CD1c-positive myeloid dendritic cell (primary cell): ENCODE measurements around the gene CNOT2.

Experiments used
- DNase-seq: peaks from one replicate; pipeline ENCODE4 v3.0.0-alpha.2; 2016; ENCODE audit errors: extremely low spot score

The CNOT2 gene

GRCh38 chr12:70242695-70243509, at the start of gene CNOT2:
CNOT2 (plus strand) TSS chr12:70243433; CDS start chr12:70278227, 34,794 bp downstream.
- peak; percentile 93 for DNase-seq

GRCh38 chr12:70194076-70194475, 49.2 kb upstream of the CNOT2 start:
- DNase-seq: no peak

- DNase-seq: no peak
Observed at GRCh38 chr12:70196811-70197281, 46.4 kb upstream of the CNOT2 start.

- DNase-seq: no peak
Observed at GRCh38 chr12:70197345-70197744, 45.9 kb upstream of the CNOT2 start.

- DNase-seq: no peak
Observed at GRCh38 chr12:70213707-70214106, 29.5 kb upstream of the CNOT2 start.

- no peak for DNase-seq
Observed at GRCh38 chr12:70214972-70215617, 28.1 kb upstream of the CNOT2 start.

GRCh38 chr12:70217416-70217815, 25.8 kb upstream of the CNOT2 start:
- DNase-seq: no peak

GRCh38 chr12:70221626-70222025, 21.6 kb upstream of the CNOT2 start:
- DNase-seq: no peak

- no peak for DNase-seq
Observed at GRCh38 chr12:70227911-70228310, 15.3 kb upstream of the CNOT2 start.

- no peak for DNase-seq
Observed at GRCh38 chr12:70230934-70231606, 12.2 kb upstream of the CNOT2 start.

- no peak for DNase-seq
Observed at GRCh38 chr12:70236990-70237389, 6.2 kb upstream of the CNOT2 start.

GRCh38 chr12:70240673-70241072, 2.6 kb upstream of the CNOT2 start:
- DNase-seq: no peak

GRCh38 chr12:70241845-70242244, 1.4 kb upstream of the CNOT2 start:
- DNase-seq: no peak

GRCh38 chr12:70243510-70244371, 508 bp downstream of the CNOT2 start:
- peak; percentile 69 for DNase-seq

- peak; percentile 26 for DNase-seq
Observed at GRCh38 chr12:70244409-70244808, 1.2 kb downstream of the CNOT2 start.

- no peak for DNase-seq
Observed at GRCh38 chr12:70245458-70245857, 2.2 kb downstream of the CNOT2 start.

- no peak for DNase-seq
Observed at GRCh38 chr12:70246580-70246979, 3.3 kb downstream of the CNOT2 start.

GRCh38 chr12:70247653-70248199, 4.5 kb downstream of the CNOT2 start:
- DNase-seq: peak; percentile 57

GRCh38 chr12:70248876-70249275, 5.6 kb downstream of the CNOT2 start:
- no peak for DNase-seq

- no peak for DNase-seq
Observed at GRCh38 chr12:70249903-70250302, 6.7 kb downstream of the CNOT2 start.

- DNase-seq: no peak
Observed at GRCh38 chr12:70251226-70251625, 8.0 kb downstream of the CNOT2 start.
